Stimulated activated CD8-positive, alpha-beta memory T cell treated with anti-CD3 and anti-CD28 coated beads, Interleukin-12 subunit alpha, Interleukin-12 subunit beta, amount 100 ng/mL, for 4 hours (primary cell): ENCODE results near the gene WWOX.

ENCODE experiments used
- DNase-seq: peaks from one replicate; pipeline ENCODE4 v3.0.0-alpha.2; 2020; ENCODE audit warnings: low read depth

WWOX gene

DNA sequence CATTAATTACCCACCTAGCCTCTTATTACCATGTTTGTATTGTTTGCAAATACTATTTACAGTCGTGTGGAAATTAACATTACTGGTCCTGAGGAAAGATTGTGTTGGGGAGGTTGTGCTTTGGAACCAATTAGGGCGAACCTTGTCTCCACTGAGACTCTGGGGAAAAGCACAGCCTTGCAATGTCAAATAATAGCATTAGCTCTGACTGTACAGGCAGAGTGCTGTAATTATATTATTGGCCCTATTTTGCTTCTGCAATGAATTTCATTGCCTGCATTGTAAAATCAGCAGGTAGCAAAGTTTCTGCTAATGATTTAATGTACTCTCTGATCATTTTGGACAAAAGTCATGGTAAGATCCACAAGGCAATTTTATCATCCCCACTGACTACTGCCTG is 97.0 kb downstream of the WWOX start:
- DNase-seq: no peak

DNA sequence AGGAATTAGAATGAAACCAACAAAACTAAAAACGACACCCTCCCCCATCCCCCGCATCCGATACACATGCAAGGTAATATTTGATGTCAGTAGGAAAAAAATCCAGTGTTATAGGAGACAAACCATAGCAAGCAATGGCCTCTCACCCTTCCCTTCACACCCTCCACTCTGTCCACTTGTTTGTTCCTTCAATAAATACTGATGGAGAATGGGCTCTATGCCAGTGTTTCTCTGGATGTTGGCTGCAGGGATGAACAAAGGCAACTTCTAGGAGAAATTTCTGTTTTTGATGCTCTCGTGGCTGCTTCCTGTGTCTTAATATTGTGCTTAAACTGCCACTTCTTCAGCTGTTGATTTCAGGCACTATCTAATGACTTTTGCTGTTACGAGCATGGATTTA is 98.8 kb downstream of the WWOX start:
- no peak for DNase-seq

DNA sequence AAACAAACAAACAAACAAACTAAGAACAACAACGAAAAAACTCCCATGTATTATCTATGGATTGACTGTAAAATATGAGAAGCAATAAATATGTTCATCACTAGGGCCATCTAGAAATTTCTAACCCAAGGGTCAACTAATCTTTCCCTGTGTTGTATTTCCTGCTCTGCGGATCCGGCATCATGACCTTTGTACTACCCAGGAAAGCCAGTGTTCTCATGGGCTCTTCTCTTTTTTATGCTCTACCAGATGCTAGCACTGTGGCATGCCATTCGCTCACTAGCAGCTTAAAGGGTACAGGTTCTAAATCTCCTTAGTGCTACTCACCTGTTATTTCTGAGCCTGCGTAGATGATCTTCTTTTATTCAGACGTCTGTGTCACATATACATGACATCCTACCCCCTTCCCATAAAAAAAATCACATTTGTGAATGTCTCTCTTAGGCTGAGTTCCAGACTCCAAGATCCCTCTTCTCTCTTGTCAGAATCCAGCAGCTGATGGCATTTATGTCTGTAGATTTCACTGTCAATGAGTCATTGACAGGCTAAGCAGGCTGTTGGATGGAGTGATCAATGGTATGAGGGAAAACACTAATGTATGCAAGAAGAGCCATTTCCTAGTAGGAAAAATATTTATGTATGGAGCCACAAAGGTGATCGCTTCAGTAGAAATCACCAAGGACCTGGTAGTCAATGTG is 100.0 kb downstream of the WWOX start:
- DNase-seq: no peak

DNA sequence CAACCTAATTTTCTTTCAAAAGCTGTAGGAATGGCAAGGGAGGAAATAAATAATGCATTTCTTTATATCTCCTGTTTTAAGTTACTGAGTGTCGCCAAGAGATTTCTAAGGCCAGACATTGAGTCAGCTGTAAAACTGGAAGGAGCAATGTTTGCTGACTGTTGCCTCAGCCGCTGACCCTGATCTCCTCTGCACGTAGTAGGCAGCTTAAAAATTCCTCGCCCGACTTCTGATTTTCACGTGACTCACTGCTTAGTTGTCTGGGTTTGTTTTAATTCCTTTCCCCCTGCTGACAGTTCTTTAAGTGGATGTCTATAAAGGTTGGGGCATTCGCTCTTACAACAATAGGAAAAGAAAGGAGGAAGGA is 100.6 kb downstream of the WWOX start:
- no peak for DNase-seq

DNA sequence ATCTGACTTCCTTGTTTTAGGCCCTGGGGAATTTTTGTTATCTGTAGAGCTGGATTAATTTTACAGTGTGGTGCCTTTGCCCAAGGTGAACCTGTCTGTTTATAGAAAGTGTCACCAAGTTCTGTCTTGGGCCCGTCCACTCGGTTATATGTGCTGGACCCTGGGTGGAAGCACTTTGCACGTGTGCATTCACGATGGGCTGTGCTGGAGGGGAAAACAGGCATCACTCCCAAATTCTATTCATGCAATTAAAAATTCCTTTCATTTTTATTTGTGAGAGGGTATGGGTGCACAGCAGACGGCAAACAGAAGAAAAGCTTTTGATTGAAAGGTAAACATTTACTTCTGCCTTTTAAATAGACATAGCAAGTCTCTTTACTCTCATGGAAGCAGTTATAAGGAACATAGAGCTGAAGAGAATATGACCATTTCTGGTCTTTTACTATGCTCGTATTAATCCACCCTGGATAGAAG is 101.2 kb downstream of the WWOX start:
- DNase-seq: no peak

DNA sequence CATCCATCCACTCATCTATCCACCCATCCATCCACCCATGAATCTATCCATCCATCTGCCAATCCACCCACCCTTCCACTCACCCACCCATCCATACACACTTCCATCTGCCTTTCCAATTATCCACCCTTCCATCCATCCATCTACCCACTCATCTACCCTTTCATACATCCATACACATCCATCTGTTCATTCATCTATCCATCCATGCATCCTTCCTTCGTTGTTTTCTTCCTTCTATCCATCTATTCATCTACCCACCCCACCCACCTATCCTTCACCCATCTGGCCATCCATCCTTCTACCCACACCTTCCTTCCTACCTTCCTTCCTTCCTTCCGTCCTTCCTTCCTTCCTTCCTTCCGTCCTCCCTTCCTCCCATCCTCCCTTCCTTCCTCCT is 106.1 kb downstream of the WWOX start:
- DNase-seq: no peak

DNA sequence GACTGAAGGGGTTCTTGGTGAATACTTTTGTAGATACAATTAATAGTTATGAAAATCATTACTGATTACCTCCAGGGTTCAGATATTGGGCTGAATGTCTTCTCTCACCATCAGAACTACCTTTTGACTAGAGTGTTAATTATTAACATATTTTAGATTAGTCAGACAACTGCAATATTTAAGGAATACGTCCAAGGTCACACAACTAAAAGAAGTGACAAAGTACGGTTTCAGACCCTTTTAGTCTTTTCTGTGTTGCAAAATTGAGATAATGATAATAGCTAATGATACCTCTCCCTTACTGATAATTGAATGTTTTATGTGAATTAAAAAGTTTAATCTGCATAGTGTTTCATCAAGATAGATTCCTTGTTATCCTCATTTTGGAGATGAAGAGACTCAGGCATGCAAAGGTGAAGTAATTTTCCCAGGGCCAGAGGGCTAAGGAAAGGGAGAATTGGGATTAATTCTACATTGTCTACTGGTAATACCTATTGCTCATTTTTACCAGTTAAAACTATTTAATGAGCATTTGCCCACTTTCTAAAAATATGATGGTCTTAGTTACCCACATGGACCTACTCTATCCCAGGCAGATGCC is 107.3 kb downstream of the WWOX start:
- no peak for DNase-seq

DNA sequence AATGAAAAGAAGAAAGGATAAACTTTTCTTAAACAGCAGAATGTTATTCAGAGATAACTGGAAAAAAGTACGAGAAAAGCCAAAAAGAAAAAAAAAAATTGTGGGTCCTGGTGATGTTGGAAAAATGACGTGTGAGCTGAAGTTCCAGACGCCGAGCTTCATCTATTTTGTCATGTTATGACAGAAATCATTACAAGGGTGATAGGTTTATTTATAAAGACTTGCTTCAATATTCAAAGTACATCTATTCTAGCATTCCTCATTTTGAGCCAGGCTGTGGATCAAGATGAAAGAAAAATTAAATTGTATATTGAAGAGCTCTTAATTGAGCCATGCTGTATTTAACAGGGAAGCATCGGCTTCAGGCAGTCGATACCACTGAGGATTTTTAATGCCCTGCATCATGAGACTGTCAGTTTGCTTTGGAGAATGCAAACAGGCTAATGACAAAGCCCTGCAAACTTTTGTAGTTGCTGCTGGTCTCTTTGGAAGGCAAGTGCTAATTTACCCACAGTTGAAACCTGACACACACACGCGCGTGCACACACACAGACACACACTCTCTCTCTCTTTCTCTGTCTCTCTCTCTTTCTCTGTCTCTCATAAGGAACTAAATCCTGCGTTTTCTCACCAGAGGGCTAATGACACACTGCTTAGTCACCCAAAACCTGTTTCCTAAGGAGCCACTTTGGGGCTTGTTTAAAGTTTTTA is 110.7 kb downstream of the WWOX start:
- no peak for DNase-seq

DNA sequence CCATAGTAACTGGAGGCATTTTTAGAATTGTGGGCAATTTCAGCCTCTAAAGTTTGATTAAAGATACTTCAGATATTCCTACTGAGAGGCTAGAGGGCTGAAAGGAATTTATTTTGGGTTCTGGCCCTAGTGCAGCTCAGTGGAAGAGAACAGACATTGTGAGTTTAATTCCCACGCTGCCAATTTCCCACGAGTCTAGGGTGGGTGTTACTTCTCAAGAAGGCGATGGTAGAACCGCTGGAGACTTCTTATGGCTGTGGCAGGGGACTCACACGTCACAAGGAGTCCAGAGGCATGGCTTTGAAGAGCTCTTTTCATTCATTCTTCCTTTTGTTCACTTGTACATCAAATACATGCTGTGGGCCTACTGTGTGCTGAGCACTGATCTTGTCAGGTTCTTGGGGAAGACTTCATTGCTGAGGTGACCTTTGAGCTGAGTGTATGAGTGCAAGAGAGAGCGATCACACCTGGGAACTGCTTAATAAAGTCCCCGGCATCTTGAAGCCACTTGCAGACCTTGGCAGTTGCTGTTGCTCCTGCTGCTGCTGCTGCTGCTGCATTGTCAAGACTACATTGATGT is 111.7 kb downstream of the WWOX start:
- DNase-seq: no peak

DNA sequence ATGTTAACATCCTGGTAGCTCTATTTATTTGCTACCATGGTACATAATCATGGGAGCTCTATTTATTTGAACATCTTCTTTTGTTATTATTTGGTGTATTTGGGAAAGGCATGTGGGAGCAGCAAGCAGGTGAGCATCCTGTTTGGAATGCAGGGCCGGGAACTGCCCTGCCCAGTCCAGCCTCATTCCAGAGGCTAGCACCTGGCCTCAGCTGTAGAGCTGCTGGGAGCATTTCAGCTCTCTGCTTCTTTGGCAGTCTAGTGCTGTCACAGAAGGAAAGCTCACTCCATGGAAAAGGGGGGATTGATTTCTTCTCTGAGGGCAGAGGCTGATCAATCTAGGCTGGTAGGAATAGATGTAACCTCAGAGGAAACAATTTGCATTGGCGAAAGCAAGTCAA is 112.5 kb downstream of the WWOX start:
- no peak for DNase-seq

DNA sequence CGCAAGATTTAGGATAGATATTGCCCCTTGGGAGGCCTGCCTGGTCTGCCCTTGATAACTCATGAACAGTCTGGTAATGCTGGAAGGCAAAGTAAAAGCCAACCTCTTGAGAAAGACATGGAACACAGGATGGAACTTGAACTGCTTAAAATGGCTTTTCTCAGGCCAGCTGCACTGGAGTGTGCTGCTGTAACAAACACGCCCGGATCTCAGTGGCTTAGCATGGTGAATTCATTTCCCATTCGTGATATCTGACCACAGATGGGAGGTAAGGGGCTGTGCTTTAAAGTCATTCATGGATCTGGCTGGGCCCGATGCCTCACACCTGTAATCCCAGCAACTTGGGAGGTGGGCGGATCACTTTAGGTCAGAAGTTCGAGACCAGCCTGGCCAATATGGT is 113.2 kb downstream of the WWOX start:
- no peak for DNase-seq

DNA sequence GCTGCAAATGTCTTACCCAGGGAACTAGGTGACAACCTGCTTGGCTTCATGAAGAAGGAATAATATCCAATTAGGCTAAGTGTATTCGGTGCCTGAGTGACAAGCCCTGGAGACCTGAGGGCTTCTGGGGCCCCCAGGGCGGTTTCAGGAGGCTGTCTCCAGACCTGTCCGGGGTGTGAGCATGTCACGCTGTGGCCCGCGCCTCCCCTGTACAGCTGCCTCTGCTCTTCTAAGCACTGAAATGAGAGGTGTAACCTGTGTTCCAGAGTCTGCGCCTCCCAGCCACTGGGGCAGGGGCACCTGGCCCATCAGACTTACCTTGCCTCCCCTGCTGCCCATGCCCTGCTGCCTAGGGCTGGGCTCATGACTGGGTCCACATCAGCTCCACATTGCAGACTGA is 114.3 kb downstream of the WWOX start:
- DNase-seq: no peak

DNA sequence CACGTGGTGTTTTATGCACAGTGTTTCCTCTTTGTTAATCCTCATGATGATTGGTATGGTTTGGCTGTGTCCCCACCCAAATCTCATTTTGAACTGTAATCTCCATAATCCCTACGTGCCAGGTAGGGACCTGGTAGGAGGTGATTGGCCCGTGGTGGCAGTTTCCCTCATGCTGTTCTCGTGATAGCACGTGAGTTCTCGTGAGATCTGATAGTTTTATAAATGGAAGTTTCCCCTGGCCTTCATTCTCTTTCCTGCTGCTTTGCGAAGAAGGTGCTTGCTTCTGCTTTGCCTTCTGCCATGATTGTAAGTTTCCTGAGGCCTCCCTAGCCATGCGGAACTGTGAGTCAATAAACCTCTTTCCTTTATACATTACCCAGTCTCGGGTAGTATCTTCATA is 115.8 kb downstream of the WWOX start:
- DNase-seq: no peak

DNA sequence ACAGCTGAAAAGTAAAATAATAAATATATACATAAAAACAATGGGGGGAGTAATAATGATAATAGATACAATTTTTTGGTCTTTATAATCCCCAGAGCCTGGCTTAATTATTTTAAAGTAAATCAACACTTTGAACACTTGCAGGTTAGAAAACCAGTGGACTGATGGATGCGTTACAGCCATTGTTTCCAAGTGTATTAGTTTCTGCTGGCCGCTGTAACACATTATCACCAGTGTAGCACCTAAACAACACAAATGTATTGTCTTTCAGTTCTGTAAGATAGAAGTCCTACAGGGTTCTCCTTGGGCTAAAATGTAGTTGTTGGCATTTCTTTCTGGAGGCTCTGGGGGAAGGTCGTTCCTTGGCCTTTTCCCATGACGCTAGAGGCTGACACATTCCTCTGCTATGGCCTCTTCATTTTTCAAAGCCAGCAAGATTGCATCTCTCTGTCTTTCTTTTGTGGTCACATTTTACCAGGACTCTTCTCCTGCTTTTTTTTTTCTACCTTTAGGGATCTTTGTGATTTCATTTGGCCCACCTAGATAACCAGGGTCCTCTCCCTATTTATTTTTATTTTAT is 116.8 kb downstream of the WWOX start:
- DNase-seq: no peak

DNA sequence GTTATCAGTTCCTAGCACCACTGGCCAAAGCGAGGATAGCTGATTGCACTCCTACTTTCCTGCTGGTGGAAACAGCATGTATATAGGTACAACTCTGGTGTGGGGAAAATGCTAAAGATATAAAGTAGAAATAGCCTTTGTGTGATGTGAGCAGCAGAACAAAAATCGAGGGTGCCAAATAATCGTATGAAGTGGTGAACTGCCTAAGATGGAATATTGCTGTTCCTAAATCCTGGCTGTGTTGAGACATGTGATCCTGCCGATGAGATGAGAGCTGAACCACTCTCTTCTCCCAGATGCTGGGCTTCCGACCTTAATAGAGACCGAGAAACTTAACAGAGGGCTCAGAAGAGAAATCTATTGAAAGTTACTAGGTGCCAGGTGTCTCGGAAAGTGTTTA is 117.8 kb downstream of the WWOX start:
- DNase-seq: no peak

DNA sequence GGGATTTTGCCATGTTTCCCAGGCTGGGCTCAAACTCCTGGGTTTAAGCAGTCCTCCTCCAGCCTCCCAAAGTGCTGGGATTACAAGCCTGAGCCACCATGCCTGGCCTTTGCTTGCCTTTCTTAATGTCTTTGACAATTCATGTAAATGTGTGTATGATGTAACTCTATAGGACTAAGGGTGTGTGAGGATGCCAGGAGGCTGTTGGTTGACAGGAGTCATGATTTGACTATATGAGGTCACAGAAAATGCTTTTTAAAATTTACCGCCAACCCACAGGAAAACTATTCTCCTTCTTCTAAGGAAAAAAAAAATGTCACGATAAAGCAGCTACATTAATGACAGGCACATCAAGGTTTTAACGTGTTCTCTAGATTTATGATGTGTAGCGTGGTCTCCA is 118.8 kb downstream of the WWOX start:
- DNase-seq: no peak

DNA sequence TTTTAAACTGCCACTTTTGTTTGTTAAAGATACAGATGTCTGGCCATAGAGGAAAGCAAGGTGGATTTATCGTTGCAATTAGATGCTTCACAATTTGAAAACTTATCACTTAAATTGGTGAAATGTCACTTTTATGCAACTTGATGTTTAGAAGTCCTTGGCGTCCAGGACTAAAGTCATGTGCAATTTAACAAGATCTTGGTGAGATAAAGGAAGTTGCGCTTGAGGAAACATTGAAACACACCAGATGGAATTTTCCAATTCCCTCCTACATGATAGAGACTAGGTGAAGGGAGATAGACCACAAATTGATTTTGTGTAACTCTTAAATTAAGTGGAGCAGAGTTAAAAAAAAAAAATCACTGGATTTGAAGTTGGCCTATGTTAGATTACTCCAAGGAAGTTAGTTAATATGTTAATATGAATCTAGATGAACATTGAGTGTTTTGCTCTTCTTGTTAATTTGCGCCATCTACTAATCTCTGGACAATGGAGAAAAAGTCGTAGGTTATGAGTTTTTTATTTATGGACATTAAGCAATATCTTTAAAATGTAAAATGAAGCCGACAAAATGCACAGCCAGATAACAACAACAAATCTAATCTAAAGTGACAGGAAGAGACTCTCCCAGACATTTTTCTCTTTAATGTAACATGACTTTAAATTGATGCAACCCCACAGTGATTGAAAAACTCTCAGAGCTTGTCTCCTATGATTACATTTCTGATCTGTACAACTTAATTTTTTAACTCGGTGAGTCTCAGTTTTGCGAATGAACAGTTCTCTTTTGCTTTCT is 119.6 kb downstream of the WWOX start:
- no peak for DNase-seq

DNA sequence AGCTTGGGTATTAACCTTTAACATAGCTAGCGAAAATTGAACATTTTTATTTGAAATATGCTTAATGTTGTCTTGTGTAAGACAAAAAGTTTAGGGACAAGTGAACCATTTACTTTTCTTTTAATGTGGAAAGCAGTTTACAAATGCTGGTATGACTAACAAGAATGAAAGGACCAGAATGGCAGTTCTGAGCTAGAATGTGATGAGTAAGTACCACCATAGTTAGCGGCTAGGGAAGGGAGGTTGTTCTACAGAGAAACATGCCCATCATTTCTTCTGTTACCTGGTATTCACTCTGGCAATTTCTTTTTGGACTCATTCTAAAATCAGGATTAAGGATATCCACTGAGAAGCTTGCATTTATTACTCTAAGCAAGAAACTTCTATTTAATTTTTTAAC is 121.1 kb downstream of the WWOX start:
- DNase-seq: no peak

DNA sequence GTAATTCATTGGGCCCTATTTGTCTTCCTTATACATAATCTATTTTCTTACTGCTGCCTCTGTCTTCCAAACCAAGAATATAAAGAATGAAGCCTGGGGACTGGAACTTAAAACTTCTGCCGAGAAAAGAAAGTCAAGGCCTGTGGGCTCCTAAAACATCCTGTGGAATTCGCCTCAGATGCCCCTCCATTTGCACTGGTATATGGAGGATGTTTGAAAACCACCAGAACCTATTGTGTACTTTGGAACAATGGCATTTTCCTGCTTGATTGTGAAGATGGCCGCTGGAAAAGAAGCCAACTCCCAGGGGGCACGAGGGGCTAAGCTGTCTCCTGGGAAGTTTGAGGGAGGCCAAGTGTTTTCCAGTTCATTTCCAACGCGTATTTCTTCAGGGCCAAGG is 122.4 kb downstream of the WWOX start:
- DNase-seq: no peak

DNA sequence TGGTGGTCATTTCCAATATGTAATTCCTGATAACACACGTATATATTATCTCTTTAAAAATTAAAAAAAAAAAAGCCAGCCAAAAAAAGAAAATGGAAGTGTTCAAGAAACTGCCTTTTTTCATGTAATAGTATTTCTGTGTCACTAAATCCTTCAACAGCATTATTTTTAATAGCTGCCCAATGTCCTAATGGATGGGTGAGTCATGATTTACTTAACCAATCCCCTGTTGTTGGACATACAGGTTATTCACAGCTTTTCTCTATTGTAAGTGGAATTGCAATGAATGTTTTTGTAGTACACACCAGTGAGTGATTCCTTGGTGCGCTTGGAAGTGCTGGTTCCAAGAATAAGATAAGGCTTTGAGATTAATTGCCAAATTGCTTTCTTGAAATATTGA is 124.9 kb downstream of the WWOX start:
- no peak for DNase-seq

DNA sequence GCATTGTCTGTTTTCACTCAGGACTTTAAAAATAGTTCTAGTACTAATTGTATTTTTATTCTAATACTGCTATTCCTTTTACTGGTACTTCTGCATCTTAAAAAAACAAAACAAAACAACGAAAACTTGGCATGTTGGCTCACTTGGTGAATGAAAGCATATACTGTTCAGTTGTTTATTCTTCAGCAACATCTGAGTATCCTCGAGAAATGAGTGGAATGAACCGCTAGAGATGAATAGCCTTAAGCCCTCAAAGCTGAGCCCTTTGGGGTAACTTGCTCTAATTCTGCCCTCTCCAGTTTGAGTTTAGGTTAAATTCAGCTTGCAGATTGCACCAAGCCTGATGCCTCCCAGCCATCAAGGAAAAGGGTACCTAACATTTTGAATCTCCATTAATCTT is 126.5 kb downstream of the WWOX start:
- no peak for DNase-seq

DNA sequence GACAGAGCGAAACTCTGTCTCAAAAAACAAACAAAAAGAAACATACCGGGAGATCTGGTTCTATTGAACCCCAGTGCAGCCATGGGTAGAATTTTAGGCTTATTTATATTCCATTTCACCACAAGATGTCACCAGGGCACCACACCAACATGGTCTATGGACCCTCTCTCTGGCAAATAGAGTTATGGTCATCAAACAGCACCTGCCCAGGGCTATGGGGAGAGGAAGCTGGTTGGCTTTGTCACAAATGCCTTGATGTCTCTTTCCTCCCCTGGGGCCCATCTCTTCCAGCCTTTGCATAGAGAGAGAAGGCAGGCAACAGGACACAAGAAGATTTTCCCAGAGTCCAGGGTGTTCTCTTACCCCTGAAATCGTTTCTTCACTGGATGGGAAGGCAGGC is 128.4 kb downstream of the WWOX start:
- DNase-seq: no peak
